Non-pigmented ciliary epithelial cell (primary cell): Measurements from ENCODE around the gene RASA2.
"Not testable (repeated sequence)": the region's sequence is repeated elsewhere in the genome, so short reads cannot be mapped to it uniquely, and the experiment has no call there.

Experiments
- DNase-seq: peaks from one replicate; pipeline ENCODE4 v3.0.0-alpha.2; 2010; ENCODE audit warnings: low read depth

RASA2 gene

DNA sequence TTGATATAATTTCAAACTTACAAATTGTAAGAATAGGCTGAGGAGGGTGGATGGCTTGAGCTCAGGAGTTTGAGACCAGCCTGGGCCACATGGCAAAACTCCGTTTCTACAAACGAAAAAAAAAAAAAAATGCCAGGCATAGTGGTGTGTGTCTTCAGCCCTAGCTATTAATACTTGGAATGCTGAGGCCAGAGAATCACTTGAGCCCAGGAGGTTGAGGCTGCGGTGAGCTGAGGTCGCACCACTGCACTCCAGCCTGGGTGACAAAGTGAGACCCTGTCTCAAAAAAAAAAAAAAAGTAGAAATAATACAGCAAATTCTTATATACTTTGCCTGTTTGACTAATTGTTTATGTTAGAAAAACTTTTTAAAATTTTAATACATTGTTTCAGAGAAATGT lies 10.8 kb downstream of the RASA2 start:
- DNase-seq = not testable (repeated sequence)

DNA sequence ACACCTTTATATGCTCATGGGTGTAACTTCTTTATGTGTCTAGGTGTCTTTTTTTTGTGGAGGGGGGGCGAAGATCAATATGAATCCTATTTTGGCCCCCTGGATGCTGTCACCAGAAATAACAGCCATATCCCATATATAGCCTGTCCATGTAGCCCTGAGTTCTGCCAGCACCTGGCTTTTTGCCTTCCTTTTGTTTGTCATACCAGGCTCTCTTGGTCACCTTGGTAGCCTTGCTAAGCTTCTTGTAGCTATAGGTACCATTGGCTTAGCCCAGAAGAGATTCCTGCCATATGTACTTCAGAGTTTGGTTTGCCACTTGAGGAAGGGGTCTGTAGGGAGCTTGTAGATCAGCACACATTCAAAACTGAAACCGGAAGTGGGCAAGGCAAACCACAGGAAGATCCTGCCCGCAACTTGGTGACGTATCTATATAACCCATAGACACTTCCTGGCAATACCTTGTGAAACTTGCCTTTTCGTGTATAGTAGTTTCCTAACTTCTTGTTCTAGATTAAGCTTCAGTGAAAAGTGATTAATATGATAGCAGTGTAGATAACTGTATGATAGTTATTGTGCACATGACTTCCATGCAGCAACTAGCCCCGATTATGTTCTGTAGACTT lies 11.9 kb downstream of the RASA2 start:
- no peak for DNase-seq

DNA sequence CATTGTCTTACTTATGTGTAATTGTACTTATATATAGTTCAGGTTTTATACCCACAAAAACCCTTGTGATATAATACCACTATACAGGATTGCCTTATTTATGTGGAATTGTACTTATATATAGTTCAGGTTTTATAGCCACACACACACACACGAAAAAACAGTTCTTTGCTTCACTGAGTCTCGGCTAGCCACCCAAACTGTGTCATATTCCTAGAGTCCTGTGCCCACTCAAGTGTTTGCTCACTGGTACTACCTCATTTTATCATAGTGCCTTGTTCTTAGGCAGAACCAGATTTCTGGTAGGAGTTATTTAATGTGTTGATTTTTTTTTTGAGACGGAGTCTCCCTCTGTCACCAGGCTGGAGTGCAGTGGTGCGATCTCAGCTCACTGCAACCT lies 12.5 kb downstream of the RASA2 start:
- DNase-seq = no peak

DNA sequence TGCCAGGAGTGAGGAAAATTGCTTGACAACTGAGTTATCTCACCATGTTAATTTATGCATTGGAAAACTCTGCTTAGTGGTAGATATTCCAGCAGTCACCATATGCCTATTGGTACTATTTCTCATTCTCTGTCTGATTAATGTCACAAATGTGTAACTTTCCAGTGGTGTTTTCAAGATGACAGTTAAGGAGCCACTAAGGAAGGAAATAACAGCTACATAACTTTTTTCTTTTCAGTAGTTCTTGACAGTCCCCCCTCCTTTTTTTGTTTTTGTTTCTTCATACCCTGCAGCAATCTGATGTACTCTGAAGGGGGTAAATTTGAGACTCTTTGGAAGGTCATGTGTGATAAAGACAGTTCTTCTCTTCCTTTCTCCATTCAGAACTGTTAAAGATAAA lies 13.1 kb downstream of the RASA2 start:
- no peak for DNase-seq

DNA sequence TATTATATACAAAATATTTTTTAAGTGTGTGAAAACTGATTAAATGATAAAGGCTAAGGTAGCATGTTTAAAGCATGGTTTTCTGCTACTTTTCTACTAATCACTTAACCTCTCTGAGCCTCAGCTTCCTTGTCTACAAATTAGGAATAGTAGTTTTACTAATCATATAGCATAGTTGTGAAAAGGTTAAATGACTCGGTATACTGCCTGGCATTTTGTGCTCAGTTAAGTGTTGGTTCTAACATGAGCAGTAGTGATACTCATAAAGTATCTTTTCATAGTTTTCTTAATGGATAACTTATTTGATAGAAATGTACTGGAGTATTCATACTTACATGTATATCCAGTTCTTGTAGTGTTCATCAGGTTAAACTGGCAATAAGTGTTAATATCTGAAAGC lies 13.6 kb downstream of the RASA2 start:
- DNase-seq = no peak

DNA sequence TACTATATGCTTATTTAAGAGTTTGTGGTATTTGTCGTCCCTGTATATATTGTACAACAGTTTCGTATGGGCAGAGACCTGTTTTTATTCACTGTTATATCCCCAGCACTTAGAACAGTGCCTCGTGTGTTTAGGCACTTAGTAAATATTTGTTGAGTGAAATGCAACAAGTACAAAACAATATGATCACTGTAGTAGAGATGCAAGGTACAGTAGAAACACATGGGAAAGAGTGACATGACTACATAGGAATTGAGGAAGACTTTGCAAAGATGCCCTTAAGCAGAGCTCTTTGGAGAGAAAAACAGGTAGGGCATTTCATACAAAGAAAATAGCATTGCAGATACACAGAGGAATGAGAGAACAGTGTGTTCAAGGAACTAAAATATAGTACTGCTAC lies 18.3 kb downstream of the RASA2 start:
- no peak for DNase-seq

DNA sequence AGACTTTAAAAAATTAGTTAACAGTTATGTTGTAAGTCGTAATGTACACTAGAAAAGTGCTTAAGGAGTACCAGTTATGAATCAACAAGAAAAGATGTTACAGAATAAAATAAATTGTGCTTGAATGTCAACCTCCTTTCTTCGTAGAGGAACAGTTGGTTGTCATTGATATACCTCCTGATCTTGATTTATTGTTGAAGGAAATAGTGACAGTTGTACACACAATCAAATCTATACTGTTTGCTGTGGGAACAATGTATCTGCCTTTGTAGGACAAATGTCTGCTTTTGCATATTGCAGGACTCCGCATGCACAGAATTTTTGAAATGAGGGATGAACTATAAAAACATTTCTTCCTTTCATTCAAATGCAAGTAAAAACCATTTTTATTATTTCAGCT lies 19.2 kb downstream of the RASA2 start:
- no peak for DNase-seq

DNA sequence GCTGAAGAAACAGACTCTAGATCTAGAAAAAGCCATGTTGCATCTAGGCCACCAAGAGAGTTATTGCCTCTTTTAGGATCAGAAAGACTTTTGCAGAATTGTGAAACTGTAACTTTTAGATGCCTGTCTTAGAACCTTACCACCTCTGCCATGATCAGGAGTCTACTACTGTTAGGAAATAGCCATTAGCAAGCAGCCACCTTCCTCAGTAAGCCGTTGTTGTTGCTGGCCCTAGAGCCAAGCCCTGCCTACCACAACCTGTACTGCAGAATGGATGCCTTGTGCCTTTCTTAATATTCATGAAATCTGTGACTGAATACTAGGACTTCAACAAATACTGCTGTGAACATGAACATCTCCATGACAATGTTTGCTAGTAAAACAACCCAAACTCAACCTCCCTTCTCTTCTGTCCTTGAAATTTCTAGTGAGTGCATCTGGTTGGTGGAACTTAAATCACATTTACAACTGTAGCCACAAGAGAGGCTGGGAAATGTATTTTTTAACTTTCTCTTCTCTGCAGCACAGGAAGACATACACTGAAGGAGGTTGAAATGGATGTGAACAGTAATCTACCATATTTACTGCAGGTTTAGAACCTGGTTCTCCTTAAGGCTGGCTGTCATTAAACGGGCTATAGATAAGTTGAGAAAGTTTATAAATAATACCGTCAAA lies 20.7 kb downstream of the RASA2 start:
- DNase-seq = no peak

DNA sequence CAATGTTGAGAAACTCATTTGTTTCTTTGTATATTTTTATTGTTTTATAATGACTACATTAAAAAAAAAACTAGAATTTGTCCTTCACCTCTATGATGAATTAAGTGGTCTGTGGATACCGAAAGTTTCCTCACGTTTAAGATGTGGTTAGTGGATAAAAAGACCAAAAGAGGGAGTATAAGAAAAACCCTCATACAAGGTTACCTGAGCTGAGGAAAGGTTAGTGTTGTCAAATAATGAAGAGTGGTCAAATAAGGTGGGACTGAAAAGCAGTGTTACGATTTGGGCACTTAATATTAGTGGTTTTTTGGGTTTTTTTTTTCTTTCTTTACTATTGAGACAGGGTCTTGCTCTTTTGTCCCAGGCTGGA lies 21.2 kb downstream of the RASA2 start:
- no peak for DNase-seq

DNA sequence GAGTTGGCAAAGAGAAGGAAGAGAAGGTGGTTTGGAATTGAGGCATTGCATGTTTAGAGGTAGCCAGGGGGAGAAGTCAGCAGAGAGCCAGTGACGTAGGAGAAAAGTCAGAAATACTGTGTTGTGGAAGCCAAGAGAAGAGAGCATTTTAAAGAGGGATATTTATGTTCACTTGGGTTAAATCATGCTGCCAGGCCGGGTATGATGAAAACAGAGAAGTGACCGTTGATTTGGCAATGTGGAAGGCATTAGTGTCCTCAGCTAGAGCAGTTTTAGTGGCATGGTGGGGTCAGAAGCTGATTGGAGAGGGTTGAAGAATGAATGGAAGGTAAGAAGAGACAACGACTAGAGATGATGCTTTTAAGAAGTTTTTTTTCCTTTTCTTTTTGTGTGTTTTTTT lies 24.5 kb downstream of the RASA2 start:
- DNase-seq = no peak

DNA sequence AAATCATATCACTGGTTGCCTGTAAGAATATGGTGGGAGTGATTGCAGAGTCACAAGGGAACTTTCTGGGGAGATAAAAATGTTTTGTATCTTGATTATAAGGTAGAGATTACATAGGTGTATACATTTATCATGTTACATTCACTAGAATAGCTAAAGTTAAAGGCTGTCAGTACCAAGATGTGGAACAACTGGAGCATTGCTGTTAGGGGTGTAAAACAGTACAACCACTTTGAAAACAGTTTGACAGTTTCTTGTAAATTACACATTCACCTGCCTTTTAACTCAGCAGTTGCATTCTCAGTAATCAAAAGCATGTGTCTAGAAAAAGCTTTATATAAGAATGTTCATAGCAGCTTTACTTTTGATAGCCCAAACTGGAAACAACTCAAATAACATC lies 27.6 kb downstream of the RASA2 start:
- no peak for DNase-seq

DNA sequence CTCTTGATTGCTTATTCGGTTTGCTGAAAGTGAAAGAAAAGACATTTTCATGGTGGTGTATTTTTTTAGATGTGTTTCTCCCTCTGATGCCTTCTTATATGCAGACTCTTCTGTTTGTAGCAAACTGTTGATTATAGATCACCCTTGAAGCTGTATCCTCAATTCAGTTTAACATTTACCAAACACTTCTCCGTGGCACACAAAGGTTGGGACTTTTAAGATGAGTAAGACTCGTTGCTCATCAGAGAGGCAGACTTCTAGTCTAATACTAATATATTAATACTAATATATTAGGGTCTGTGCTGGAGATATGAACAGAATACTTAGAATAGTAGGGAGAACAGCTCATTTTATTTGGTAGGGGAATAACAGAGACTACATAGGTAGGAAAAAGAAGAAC lies 32.8 kb downstream of the RASA2 start:
- no peak for DNase-seq

DNA sequence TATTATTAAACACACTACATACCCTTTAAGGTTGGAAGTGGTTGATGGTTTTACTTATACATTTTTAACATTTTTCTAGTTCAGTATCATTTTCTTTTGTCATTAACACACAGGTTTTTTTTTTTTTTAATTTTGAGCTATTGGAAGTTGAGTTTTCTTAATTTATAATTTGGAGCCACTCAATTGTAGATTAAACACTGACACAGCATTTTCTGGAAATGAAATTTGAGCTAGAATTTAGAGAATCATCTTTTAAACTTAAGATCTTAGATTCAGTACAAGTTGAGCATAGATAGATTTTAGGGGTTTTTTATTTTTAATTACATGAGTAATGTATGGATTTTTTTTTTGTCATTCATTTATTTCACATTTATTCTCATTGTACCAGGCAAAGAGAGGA lies 35.0 kb downstream of the RASA2 start:
- no peak for DNase-seq

DNA sequence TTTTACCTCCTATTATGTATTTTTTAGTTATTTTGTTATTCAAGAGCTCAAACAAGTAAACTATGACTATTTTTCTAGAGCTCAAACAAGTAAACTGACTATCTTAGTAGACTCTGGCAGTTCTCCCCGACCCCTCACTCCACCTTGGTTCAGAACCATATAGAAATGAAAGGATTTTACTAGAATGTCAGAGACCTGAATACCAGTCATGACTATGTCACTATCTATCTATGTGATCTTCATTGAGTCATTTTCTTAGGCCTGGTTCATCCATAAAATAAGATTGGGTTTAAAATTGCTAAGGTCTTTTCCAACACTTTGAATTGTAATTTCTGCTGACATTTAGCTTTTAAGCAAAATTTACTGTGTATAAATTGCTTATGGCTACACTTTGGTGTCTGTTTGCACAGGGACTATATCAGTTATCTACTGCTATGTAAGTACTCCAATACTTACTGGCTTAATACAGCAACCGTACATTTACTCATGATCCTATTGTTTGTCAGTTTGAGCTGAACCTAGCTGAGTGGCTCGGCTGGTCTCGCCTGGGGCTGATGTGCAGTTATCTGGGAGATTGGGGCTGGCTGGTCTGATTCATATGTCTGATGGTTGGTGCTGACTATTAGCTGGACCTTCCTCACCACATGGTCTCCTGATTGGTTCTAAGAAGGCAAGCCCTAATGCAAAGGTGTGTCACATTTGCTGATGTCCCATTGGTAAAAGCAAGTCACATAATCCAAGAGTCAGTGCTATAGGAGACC lies 37.0 kb downstream of the RASA2 start:
- no peak for DNase-seq

DNA sequence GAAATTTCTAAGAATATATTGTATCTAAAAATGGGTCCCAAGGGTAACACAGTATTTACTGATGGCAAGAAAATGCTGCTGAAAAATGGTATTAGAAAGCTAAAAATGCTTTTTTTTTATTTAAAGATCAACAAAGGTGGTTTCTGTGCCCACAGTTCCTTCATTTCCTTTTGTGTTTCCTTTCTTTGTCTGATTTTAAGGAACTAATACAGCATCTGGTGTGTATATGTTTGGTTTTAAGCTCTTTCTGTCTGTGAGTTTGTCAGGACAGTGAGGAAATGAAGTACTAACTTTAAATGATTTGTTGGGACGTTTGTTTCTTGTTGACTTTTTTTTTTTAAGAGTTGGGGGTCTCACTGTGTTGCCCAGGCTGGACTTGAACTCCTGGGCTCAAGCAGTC lies 38.2 kb downstream of the RASA2 start:
- no peak for DNase-seq

DNA sequence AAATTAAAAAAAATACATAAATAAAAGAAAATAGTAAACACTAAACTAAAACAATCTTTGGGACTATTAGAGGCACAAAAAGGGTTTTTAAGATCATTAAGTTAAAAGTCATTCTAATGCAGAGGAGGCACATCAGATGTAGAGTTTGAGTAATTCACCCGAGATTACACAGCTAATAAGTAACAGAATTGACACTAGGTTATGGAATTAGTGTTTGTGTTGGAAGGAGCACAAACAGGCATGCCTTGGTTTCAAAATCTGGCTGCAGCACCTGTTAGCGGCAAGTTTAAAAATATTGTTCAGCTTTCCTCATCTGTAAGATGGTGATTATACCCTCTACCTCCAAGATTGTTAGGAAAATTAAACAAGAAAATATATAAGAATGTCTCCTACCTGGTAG lies 39.0 kb downstream of the RASA2 start:
- DNase-seq = no peak

DNA sequence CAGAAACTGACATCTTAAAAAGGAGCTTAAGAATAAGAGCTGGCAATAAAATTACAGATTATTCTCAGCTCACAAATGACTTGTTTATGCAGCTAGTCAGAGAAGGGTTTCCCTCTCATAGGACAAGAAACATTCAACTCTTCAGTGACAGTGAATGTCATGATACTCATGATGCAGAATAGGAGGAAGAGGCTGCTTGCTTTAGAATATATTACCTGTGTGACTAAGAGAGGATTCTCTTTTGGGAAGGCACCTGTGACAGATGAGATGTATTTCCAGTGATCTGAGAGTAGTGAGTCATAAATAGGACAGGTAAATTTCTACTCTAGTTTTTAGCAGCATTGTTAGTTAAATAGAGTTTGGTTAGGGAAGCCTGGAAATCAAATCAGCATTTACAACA lies 39.9 kb downstream of the RASA2 start:
- DNase-seq = no peak

DNA sequence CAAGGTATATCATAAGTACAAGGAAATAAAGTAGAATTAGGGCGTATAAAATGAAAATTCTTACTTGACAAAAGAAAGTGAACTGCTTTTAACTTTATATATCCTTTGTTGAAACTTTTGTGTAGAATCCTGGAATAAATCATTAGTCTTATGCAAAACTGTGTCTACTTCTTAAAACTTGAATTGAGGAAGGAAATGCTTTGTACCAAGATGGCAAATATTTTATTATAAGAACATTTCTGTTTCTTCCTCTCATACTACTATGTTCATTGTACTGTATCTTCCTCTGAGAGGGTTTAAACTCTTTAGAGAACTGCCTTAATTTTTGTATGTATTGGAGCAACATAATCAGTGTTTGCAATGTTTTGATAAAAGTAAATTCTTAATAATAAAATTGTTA lies 42.0 kb downstream of the RASA2 start:
- DNase-seq = no peak

DNA sequence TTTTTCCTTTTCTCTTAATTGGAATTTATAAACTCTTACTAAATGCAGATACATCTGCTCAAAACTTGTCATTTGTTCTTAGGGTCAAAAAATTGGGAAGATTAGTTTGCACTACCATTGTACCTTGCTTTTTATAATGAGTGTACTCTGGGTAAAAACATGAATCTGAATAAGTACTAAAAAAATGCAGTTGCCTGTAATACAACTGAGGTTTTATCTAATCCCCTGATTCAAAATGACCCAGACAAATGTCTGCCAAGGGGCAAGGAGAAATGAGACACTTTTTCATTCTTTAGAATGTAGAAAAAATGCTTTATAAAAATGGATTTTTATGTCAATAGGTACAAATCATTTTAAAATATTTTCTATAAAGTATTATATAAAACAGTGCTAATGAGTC lies 42.4 kb downstream of the RASA2 start:
- DNase-seq = no peak

DNA sequence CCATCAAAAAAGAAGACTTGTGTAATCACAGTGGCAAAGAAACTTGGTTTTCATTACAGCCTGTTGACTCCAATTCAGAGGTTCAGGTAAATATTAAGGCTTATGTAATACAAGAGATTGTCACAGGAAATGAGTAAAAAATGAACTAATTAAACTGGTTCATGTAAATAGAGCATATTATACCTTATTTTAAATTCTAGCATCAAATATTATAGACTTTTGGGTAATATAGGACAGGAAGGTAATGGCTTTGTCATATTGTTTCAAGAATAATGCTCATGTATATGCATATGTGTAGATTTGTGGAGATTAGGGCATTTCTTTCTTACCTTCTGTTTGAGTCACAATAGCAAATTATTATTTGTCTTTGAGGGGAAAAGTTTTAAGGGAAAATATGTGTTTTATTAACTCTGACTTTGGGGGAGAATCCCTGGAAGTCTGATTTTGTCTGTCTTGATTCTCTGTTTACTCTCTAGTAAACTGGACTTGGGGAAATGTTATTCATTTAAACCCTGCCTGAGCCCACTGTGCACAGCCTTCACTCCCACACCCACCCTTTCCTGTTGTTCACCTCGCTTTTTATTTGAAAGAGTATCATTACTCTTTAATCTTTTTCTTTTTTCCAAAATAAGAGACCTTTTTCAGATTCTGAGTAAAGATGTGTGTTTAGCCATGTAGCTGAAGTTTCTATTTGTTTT lies 43.0 kb downstream of the RASA2 start:
- no peak for DNase-seq

DNA sequence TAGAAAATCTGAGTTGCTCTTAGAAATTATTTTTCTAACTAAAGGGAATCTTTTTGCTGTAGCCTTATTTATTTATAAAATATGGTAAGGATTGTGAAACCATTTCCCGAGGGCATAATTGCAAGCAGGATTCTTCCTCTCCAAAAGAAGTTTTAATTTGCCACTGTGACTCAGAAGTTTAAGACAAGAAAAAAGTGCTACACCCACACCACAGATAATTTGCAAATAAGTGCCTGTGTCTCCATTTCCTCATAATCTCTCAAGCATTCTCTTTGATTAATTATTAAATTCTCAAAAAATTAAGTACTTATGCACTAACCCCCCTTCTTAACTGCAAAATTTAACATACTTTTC lies 43.6 kb downstream of the RASA2 start:
- DNase-seq = no peak

DNA sequence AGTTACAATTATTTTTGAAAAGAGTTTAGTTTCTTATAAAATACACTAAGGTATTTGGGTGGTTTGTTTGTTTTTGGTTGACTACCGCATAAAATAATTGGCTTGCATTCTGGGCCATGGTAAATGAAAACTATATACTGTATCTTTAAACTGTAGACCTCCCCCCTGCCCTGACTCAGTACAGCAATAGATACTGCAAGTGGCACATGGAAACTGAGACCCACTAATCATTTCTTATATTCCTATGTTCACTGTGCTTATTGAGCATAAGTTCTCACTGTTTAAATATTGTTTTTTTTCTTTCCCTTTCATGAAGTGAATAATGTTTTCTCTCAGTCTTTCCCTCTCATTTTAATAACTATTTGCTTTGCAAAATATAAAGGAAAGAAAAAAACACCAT lies 45.8 kb downstream of the RASA2 start:
- no peak for DNase-seq

DNA sequence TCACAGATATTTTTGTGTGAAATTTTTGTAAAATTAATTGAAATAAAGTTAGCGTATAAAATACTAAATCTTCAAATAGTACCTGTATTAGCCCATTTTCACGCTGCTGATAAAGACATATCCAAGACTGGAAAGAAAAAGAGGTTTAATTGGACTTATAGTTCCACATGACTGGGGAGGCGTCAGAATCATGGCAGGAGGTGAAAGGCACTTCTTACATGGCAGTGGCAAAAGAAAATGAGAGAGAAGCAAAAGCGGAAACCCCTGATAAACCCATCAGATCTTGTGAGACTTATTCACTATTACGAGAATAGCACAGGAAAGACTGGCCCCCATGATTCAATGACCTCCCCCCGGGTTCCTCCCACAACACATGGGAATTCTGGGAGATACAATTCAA lies 49.2 kb downstream of the RASA2 start:
- not testable (repeated sequence) for DNase-seq
